NCI-H2227 (cell line): Measurements from ENCODE around the gene NRP1.
A peak's percentile ranks its signal among the peaks of the same experiment; 100 is the strongest.
"Not testable (repeated sequence)": the region's sequence is repeated elsewhere in the genome, so short reads cannot be mapped to it uniquely, and the experiment has no call there.

Source experiments
- DNase-seq: peaks from one replicate; lab custom pipeline; 2025; ENCODE audit not compliant: unreplicated experiment; lab: John Stamatoyannopoulos, UW

NRP1 gene

DNA sequence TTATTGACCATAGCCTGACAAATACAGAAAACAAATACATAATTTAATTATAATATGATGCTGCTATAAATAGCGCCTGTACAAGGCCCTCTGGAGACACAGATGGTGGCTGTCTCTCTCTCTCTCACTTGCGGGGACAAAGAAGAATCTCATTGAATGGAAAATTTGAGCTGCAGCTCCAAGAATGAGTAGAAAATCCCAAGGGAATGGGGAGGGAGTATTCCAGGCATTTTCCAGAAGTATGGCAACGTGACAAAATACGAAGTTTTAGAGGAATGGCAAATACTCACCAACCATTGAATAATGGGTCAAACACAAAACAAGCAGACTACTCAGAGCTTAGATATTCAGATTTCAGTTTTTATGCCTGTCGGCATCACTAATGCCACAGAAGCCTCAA, 179.9 kb downstream of the NRP1 start:
- no peak for DNase-seq

DNA sequence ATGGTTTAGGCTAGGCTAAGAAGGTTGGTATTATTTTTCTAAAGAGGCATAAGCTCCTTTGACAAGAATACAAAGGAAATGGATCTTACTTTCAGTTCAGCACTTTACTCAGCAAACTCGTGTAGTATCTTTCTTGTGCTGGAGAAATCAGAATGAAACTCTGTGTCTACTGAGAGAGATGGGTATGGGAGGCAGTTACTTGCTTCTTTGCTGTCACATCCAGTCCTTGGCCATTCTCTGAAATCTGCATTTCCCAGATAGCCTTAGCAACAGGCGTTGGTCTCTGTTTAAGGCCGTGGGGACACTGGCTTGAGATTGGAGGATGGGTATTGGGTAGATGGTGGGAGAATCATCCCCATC, 180.5 kb downstream of the NRP1 start:
- no peak for DNase-seq

DNA sequence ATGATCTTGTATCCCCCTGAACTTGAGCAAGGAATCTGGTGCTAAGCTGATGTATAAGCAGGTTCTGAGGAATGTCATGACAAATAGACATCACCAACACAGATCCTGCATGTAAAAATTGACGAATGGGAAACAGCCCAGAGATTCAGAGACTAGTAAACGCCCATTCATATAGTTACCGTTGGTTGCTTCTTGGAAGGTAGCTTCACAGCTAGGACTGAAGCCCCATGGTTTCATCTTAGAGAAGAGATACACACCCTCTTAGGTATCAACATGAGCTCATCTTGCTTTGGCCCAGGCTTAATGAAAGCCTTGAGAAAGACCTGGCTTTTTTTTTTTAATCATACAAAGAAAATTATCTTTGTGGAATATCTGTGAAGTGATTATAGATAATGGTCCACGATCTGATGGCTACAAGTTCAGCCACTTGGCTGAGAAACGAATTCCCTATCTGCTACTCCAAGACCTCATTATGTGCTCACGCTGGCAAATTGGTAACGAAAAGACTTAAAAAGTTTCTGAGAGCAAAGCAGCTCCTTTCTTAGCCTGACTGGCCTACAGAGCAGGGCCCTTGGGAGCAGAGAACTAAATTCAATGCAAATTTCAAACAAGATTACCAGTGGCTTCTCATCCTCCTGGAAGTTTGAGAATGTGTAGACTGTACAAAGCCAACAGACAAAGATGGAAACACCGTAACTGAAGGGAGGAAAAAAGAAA, 181.1 kb downstream of the NRP1 start:
- DNase-seq = no peak

DNA sequence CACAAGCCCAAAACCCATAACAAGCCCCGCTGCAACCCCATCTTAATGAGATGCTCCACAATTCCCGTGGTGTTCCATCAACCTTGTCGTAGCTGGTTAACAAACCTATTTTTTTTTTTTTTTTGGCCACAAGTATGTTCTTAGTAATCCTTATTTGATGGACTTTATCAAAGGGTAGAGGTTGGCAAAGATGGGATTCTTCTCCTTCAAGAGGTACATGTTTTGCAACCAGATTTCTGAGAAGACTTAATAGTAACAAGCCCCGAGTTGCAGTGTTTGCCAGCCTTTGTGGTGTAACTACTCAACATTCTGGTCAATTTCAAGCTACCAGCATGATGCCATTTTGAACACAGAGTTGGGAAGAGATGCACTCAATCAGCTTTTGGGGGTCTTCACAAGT, 181.7 kb downstream of the NRP1 start:
- DNase-seq = no peak

DNA sequence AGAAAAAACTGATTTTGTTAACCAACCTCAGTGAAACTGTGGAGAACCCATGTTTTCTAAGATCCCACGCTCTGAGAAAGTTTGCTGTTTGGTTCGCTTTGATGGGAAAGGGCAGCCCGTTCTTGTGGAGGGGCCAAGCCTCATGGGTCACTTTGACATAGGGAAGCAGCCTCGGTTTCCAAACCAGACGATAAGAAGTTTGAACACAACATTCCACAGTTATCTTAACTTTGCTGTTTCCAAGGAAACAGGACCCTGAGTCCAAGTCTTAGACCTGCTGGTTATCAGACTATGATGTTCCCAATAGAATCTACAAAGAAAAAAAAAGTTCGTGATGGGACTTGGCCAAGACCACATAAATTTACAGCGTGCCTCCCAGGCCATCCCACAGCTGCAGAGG, 182.3 kb downstream of the NRP1 start:
- DNase-seq = no peak

DNA sequence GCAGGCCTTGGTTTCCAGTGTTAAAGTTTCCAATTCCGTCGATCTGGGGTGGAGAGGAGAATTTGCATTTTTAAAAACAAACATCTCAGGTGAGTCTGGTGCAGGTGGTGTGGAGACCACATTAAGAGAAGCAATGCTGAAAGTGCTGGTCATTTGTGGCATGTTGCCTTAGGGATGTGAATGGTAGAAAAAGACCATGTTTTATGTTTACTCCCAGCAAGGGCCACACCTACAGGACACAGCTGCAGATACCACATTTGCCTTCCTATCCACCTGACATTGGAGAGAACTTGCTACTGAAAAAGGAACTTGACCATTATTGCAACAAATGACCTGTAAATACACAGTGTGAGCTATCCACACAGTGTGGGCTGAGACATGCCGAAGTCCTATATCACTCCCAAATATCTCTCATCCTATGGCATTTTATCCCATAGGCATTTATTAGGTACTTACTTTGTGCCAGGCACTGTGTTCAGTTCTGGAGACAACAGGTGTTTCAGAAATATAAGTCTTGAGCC, 183.1 kb downstream of the NRP1 start:
- DNase-seq = no peak

DNA sequence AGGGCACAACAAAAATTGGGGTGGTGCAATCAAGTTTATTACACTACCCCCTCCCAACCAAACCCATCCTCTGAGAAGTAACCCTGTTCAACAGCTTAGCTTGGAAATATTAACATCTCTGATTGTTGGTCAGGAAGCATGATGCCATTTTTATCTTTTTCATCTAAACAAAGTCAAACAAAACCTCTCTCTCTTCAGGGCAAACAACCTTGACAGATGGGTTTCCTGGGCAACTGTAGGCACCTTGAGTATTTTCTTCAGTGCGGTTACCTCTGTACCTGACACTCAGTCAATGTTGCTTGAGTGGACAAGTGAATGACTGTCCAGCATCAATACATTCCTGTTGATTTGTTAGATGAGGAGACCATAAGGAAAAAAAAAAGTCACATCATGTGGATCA, 183.6 kb downstream of the NRP1 start:
- no peak for DNase-seq

DNA sequence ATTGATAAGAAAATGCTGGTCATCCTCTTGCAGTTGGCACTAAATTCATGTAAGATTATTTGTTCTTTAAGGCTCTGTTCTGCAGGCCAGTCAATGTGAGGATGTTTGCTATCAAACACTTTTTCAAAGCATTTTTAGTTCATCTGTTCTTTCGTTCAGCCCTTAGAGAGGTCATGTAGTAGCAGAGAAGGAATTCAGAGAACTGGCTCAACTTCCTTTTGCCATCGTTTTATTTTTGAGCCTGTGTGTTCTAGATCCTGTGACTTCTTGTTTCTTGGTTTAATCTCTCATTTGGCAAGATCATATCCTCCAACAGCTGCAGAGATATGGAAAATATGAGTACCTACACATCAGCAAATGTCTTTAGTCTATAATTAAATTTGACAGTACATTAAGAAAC, 184.3 kb downstream of the NRP1 start:
- no peak for DNase-seq

DNA sequence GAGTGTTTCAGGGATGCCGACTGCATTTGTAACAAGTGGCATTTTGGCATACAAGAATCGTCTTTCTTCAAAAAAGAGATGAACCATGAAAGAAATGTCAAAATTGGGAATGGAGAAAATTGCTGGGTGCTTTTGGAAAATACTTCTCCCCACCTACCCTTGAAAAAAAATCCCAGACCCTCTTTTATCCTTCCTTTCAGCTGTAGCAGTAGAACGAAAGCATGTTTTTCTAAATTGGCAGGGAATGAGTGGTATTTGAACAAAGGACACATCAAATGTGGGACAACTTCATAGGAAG, 187.5 kb downstream of the NRP1 start:
- DNase-seq = no peak

DNA sequence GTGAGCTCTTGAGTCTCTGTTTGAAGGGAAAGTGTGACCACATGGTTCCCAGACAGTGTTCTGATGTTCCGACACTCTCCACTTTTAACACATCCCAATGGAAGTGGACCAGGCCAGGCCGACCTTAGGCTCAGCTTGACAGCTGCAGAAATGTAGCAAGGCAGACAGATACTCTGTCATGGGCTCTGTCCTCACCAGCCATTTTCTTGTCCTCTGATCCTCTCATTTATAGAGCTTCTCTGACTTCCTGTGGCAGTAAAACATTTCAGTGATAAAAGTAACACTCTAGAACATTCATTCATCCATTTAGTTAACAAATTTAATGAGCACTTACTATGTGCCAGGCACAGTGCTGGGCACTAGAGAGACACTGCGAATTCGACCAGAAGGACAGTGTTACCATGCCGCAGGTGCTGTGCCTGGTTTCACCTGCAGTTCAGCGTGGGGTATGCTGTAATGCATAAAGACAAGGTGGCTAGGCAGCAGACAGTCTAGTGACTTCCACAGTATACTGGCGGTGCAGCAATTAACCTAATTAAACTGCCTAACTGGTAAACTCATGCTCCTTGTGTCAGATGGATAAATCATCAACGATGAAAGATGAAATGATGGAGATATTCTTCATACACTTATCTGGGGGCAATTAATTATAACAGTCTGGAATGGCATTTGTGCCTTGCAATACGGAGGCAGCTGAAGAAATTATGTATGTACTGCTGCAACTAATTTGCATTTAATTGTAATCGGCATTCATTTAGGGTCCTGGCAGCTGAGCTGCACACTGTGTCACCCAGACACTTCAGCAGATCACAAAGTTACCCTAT, 188.1 kb downstream of the NRP1 start:
- DNase-seq = no peak

DNA sequence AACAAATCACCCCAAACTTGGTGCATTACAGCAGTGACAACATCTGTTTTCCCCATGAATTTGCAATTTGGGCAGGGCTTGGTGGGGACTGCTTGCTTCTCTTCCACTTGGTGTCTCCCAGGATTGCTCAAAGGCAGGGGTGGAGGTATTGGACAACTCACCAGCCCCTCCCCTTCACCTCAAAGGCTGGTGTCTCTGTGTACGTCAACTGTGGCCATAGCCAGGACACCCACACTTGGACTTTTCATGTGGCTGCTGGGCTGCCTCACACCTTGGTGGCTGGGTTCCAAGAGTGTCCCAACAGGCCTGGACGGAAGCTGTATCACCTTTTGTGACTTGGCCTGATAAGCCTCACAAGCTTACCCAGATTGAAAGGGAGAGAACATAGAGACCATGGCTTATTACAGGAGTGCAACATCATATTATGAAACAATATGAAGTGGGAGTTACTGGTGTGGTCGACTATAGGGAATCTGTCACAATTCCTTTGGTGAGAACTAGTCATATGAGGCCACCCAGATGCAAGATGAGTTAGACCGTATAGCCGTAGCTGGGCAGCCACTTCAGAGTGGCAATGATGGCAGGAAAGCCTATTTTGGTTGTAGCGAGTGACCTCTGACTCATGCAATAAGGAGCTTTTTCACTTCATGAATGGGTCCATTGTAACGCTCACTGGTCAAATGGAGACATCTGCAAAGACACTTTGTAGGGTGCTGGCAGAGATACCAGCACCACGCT, 188.8 kb downstream of the NRP1 start:
- DNase-seq = no peak

DNA sequence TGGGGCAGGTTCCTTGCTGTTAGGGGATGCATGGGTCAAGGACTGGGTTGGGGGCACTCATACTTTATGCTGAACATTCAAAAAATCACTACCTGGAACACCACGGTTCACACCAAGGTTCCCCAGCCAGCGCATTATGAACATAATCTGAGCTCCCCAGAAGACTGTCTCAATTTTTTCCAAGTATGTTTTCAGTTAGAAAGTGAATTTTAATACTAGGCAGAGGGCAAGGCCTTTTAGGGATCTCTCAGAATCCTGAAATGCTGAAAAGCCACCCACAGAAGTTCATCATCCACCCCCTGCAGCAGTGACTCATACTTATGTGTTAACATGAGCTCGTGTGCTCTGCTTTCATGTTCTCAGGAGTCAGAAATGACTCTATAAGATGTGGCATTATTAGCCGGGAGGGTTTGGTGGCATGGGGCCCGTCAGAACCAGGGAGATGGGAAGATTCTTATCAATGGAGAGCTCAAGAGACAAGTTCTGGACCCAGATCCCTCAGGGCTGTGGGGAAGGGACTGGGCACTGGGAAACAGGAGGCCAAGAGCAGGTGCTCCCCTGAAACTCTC, 191.2 kb downstream of the NRP1 start:
- no peak for DNase-seq

DNA sequence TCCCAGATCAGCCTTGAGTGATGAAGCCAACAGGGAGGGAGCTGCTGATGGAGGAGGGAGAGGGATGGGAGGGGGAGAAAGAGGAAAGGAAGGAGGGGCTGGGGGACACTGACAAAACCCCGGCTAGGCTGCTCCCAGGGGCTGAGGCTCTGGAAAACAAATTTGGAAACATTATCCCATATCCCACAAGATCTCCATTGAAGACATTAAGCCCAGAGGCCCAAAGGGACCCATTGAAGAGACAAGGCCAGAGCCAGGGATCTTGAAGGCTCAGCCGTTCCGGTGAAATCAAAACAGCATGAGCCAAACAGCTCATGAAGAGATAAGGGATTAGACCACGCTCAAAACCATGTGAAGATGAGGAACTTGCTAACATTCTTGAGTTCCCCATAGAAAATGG, 192.2 kb downstream of the NRP1 start:
- DNase-seq = no peak

DNA sequence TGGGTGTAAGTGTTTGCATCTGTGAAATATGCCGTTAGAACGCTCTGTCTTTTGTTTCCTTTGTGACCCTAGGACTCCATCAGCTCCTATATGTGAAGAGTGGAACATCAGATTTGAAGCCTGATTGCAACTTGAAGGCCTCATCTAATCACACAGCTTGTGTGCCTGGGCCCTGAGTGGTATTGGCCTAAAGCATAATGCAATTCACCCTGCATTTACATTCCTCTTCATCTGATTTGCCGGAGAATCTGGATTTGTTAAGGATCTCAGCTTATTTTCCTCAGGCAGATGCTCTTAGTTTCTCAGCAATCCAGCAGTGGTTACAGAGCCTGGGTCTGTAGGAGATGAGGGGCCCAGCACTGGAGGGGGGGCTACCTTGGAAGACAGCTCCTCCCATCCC, 193.2 kb downstream of the NRP1 start:
- DNase-seq = no peak

DNA sequence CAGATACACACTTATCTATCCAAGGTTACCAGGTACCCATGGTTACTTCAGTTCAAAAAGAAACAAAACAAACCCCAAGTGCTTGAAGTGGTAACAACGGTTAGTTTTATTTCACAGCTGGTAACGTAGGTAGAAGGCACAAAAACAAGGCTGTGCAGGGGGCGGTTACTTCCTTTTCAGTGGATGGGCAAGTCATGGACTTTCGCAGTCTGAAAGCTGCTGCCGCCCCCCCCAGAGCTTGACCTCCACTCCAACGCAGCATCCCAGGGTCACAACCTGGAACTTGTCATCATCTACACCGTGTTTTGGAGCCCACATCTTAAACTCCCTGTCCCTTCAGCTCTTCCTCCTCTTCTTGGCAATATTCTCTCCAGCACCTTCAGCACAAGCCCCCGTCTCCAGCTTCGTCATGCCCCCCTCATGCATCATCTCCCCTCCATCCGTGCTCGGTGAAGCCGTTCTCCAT, 195.3 kb downstream of the NRP1 start:
- DNase-seq = no peak

DNA sequence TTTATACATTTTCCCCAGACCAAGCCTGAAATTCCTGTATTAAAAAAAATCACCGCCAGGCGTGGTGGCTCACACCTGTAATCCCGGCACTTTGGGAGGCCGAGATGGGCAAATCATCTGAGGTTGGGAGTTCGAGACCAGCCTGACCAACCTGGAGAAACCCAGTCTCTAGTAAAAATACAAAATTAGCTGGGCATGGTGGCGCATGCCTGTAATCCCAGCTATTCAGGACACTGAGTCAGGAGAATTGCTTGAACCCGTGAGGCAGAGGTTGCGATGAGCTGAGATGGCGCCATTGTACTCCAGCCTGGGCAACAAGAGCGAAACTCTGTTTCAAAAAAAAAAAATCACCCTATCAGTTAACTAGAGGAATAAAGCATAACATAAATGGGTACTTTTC, 195.8 kb downstream of the NRP1 start:
- not testable (repeated sequence) for DNase-seq

DNA sequence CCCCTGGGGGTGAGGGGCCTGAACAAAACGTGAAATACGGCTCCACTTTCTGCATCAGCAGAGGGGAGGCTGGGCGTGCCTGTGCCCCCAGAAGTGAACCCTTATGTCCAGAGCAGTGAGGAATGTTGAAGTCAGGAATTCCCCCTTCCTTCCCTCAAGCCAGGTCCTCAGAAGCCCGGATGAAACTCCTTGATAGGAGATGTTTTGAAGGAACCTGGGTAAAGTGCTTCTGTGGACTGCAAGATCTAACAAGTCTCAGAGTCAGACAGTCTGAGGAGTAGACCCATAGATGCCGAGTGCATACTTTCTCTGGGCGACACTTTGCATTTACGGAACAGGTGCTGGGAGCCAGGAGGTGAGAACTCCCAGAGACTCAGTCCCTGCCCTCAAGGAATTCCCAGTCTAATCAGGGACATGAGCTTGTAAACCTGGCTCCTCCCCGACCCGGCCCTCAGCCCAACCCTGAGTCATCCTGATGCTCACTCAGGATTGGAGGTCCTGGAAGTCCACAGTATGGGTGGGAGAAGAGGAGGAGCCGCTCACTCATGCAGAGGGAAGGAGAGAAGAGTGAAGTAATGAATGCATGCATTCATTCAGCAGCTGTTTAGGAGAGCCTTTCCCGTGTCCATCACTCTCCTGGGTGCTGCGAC, 197.0 kb downstream of the NRP1 start:
- DNase-seq = no peak

DNA sequence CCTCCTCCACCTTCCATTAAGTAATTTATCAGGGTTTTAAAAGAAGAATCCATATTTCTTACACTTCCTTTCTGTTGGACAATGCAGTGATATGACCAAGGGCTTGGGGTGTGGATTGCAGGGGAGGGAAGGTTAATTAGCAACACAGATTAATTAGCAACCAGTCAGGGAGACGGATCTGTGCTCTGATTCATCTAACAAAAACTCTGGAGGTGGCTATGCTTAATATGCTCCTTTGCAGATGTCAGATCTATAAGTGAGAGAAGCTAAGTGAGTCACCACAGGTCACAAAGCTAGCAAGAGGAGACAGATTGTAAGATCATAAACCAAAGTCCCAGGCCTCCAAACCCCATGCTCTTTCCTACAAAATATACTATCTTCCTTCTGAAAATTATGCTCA, 197.7 kb downstream of the NRP1 start:
- DNase-seq = no peak

DNA sequence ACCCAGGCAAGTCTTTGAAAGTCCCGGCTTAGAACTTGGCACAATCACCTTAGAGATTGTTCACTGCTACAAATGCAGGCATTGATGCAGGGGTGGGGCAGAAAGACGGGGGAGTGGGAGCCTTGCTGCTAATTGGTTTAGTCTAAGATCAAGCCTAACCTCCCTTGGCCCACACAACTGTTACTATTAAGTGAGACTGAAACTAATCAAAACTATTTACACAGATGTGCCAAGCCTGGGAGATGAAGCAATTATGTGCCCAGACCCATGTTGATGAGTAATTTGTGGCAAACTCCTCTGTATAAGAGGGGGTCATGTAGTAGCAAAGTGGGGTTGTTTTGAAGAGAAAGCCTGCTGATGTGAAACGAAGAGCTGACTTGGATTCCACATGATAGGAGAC, 198.2 kb downstream of the NRP1 start:
- DNase-seq = no peak

DNA sequence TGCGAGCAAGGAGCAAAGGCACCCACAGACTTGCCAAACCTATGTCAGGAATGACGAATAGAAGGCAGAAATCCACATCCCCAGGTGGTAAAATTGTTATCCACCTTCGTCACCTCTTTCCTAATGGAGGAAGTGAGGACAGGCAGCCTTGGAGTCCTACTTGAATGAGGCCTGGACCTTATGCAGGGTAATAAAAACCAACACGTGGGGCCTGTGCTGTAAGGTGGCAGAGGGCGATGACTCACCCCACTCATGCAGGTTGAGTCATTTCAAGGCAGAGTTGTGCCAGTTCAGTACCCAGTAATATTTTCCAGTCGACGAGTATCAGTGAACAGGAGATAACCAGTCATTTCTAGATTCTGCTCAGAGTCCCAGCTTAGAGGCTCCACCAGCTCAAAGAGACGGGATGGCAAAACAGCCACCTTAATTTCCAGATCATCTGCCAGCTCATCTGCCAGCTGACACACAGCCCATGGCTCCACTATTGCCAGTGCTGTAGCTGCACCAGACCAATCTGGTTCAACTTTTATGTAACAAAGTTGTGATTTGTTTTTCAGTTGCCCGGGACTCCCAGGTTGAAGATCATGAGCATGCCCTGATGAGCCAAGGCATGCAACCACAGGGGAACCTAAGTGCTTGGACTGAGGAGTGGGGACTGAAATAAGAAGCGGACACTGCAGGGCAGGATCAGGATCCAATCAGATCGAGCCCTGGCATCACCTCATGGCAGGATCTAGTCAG, 200.3 kb downstream of the NRP1 start:
- DNase-seq = peak; percentile 7
